ENCODE measurements around the gene ETFA.

DNA sequence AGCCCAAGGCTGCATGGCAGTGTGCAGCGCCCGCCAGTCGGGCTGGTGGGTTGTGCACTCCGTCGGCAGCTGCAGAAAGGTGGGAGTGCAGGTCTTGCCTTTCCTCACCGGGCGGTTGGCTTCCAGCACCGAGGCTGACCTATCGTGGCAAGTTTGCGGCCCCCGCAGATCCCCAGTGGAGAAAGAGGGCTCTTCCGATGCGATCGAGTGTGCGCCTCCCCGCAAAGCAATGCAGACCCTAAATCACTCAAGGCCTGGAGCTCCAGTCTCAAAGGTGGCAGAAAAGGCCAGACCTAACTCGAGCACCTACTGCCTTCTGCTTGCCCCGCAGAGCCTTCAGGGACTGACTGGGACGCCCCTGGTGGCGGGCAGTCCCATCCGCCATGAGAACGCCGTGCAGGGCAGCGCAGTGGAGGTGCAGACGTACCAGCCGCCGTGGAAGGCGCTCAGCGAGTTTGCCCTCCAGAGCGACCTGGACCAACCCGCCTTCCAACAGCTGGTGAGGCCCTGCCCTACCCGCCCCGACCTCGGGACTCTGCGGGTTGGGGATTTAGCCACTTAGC is 29.6 kb upstream of the ETFA start:
- no peak for TF ChIP-seq POLR2A (IDR thresholded peaks at IDR 0.05)
- TF ChIP-seq, protein P1, sequence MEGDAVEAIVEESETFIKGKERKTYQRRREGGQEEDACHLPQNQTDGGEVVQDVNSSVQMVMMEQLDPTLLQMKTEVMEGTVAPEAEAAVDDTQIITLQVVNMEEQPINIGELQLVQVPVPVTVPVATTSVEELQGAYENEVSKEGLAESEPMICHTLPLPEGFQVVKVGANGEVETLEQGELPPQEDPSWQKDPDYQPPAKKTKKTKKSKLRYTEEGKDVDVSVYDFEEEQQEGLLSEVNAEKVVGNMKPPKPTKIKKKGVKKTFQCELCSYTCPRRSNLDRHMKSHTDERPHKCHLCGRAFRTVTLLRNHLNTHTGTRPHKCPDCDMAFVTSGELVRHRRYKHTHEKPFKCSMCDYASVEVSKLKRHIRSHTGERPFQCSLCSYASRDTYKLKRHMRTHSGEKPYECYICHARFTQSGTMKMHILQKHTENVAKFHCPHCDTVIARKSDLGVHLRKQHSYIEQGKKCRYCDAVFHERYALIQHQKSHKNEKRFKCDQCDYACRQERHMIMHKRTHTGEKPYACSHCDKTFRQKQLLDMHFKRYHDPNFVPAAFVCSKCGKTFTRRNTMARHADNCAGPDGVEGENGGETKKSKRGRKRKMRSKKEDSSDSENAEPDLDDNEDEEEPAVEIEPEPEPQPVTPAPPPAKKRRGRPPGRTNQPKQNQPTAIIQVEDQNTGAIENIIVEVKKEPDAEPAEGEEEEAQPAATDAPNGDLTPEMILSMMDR (IDR thresholded peaks at IDR 0.05) = no peak

Measured in esophagus squamous epithelium (tissue), 4 donors.